Body of pancreas (tissue), 4 donors: ENCODE results near the gene TLN1.

Experiments used
- POLR2A ChIP-seq, 3 donors: fragments of 450-650 bp; IDR thresholded peaks; one replicate each; pipeline ENCODE4 v1.6.1; 2016; ENCODE audit warnings: antibody characterized with exemption in 3 of 3, mild to moderate bottlenecking in 2 of 3
- TF ChIP-seq, protein P1 (sequence below), 7 experiments: fragments of 450-650 bp in 4 of 7; fragments of 200-600 bp in 3 of 7; sonication (generic) in 3 of 7; IDR thresholded peaks; one replicate each; pipeline ENCODE4 v1.5.1; 2016 to 2019; ENCODE audit warnings: antibody characterized with exemption in 7 of 7

DNA sequence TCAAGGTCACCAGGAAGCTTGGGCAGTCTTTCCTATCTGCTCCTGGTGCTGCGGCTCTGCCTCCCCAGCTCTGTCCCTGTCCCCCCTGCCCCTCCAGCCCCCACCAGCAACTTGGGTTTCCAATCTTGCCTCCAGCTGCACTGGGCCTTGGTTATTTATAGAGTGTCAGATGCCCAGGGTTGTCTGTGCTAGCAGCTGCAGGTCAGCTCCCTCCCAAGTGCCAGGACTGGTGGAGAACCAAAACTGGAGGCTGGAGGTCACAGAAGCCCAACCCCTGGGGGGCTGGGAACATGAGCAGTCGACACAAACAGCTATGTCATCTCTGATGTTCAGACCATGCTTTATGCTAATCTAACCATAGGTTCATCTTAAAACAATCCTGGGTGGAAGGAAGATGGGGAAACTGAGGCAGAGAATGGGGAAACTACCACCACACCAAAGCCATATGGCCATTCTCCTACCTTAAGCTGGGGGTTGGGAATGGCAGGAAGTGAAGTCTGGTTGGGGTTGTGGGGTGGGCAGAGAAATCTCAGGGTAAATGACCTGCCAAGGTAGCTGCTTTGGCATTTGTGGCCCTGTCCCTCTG is 43.9 kb downstream of the TLN1 start:
- TF ChIP-seq, protein P1, sequence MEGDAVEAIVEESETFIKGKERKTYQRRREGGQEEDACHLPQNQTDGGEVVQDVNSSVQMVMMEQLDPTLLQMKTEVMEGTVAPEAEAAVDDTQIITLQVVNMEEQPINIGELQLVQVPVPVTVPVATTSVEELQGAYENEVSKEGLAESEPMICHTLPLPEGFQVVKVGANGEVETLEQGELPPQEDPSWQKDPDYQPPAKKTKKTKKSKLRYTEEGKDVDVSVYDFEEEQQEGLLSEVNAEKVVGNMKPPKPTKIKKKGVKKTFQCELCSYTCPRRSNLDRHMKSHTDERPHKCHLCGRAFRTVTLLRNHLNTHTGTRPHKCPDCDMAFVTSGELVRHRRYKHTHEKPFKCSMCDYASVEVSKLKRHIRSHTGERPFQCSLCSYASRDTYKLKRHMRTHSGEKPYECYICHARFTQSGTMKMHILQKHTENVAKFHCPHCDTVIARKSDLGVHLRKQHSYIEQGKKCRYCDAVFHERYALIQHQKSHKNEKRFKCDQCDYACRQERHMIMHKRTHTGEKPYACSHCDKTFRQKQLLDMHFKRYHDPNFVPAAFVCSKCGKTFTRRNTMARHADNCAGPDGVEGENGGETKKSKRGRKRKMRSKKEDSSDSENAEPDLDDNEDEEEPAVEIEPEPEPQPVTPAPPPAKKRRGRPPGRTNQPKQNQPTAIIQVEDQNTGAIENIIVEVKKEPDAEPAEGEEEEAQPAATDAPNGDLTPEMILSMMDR (IDR thresholded peaks at IDR 0.05): no peak
- no peak for TF ChIP-seq POLR2A (IDR thresholded peaks at IDR 0.05)
